ENCODE data around the gene MREG. TPM values are rescaled to one million over a fixed set of nuclear protein-coding genes. Genes with fewer than 3 reads are reported as not detected.
A peak's percentile ranks its signal among the peaks of the same experiment; 100 is the strongest.

The MREG gene, protein sequence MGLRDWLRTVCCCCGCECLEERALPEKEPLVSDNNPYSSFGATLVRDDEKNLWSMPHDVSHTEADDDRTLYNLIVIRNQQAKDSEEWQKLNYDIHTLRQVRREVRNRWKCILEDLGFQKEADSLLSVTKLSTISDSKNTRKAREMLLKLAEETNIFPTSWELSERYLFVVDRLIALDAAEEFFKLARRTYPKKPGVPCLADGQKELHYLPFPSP
- total RNA-seq (2013; cell fraction: nucleolus; rRNA removed), result 18.7 and 19.5 TPM in 2 replicates
- total RNA-seq (2014; rRNA removed) (39.0 and 40.9 TPM in 2 replicates), total RNA-seq (2014; rRNA removed; fragmentation: Illumina TruSeq; extraction: Trizol) (27.9 and 28.5 TPM in 2 replicates), total RNA-seq (2021) (45.0 and 46.3 TPM in 2 replicates), polyA plus RNA-seq (2011; rRNA removed) (31.9 and 47.2 TPM in 2 replicates), polyA plus RNA-seq (2014; fragmentation: Illumina TruSeq; extraction: Trizol) (23.8 and 30.2 TPM in 2 replicates), polyA plus RNA-seq (2014; fragmentation: Nextera tagmentation; extraction: Ambion mirVana) (10 to 100 TPM; 16.8 to 21.3 TPM), polyA plus RNA-seq (2014; rRNA removed) (34.1 and 34.5 TPM in 2 replicates), polyA plus RNA-seq (2016; fragmentation: Nextera tagmentation; extraction: Ambion mirVana) (10 to 100 TPM in 1 of 2 experiments, 1 to 10 TPM in 1; 6.9 to 28.6 TPM), polyA minus RNA-seq (2011; rRNA and poly(A)+ RNA removed) (22.3 and 23.7 TPM in 2 replicates), Bru-seq, nascent RNA (percentile 92 among the genes with signal in this experiment), BruChase-seq, experiment 1, labeled RNA remaining after a 6-hour chase (percentile 89 among the genes with signal in this experiment), BruChase-seq, experiment 2, labeled RNA remaining after a 2-hour chase (percentile 81 among the genes with signal in this experiment)
- 15.4 TPM for polyA plus RNA-seq (2011; ENCODE audit: low read depth)
- polyA plus RNA-seq (2011; cell fraction: cytosol; rRNA removed), result 15.6 and 17.5 TPM in 2 replicates
- 18.2 and 22.0 TPM in 2 replicates for polyA plus RNA-seq (2011; cell fraction: nucleus; rRNA removed)
- polyA plus RNA-seq (2012), result 18.6 and 22.6 TPM in 2 replicates
- 11.2 and 13.9 TPM in 2 replicates for polyA minus RNA-seq (2011; cell fraction: cytosol; rRNA and poly(A)+ RNA removed)
- polyA minus RNA-seq (2011; cell fraction: nucleus; rRNA and poly(A)+ RNA removed), result 8.3 and 14.4 TPM in 2 replicates
- long read RNA-seq, experiment 1, partial matches to known transcripts, result 1 of 9 reads
- long read RNA-seq, experiment 1, other reads (novel, unspliced or antisense), result 4 of 9 reads
- long read RNA-seq, experiment 2, partial matches to known transcripts, result 4 of 10 reads
- long read RNA-seq, experiment 2, other reads (novel, unspliced or antisense), result 3 of 10 reads

DNA sequence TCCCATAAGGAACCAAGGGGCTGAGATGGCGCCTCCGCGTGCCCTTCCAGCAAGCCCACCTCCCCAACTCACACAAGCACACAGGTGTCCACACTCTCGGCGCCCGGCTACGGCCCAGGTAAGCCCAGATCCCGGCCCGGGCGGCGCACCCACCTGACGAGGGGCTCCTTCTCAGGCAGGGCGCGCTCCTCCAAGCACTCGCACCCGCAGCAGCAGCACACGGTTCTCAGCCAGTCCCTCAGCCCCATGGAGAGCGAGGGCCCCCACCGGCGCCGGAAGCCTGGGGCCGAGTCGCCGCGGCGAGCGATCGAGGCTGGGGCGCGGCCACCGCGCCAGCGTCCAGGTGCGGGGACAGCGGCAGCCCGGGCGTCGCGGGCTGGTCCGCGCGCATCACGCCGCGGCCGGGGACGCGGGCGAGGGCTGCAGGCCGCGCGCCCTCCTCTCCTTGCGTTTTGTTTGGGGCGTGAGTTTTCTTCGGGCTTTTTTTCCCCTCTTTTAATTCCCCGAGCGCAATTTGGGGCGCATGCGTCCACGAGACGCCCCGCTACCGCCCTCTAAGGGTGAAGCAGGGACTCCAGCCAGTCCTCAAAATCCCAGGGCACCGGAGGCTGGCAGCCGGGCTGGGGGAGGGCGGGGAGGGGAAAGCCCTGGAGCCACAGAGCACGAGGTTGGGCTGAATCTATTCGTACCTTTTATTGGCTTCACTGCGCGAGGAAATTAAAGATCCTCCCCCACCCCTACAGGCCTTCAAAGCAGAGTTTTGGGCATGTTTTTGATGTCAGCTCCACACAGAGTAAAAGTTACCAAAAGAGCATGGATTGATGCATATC is at the start of gene MREG:
Gene MREG, minus strand, starts transcription at position 472 of the 830 bp plus-strand sequence. Its CDS starts 224 bp downstream, at position 248.
- peak within 1 kb of the TSS; percentile 95 for H3K9ac ChIP-seq (ENCODE audit: control insufficient read depth, insufficient read depth, low read length)
- POLR2A ChIA-PET, result interaction anchor here (0.5 to 2.7 kb wide), 5 partner anchors 8 to 283 kb away, joined by 3 to 24 read pairs (median 5); no protein-coding TSS in a partner anchor
- SMC1A ChIA-PET (ENCODE audit: uncharacterized antibody, unreplicated experiment), result interaction anchor here (1.0 to 2.7 kb wide), 13 partner anchors 10 to 133 kb away, joined by 3 to 28 read pairs (median 5); no protein-coding TSS in a partner anchor
- peaks cover 31% of the 10 kb centered on the region for H3K4me1 ChIP-seq (ENCODE audit: control insufficient read depth, insufficient read depth, low read length)
- H3K4me2 ChIP-seq (ENCODE audit: control insufficient read depth, insufficient read depth), result peak within 1 kb of the TSS; percentile 78
- peaks cover 50% of the 10 kb centered on the region for H3K79me2 ChIP-seq (ENCODE audit: control insufficient read depth, insufficient read depth, low read length)
- RAD21 ChIA-PET (ENCODE audit: unreplicated experiment), result interaction anchor here (0.8 to 3.6 kb wide), 11 partner anchors 8 to 63 kb away, joined by 3 to 26 read pairs (median 5); no protein-coding TSS in a partner anchor
- TSS peak; percentile 68 for BruUV-seq (replicated peaks)
- H3K9me3 ChIP-seq (replicated peaks; ENCODE audit: control insufficient read depth, insufficient read depth, low read length), result no peaks in the 10 kb centered on the region; the same call in 2 of the 3 replicates
- H3K4me3 ChIP-seq, result peak within 1 kb of the TSS; percentile 94
- H3K36me3 ChIP-seq (ENCODE audit: control insufficient read depth in 2 of 2, insufficient read depth in 2 of 2, low read length in 1 of 2), result no peaks in the 10 kb centered on the region
- H2AFZ ChIP-seq (ENCODE audit: control insufficient read depth, low read depth, low read length), result peak within 1 kb of the TSS; percentile 76
- no peaks in the 10 kb centered on the region for H3K27me3 ChIP-seq (replicated peaks in 1 of 2; ENCODE audit: control insufficient read depth in 2 of 2, insufficient read depth in 2 of 2, low read length in 1 of 2)
- DNase-seq (ENCODE audit: low read depth, low spot score) (no peak), FAIRE-seq (no peak), ATAC-seq (peak; percentile 45)
- in situ Hi-C loops (cut with MboI) (no loop called here), intact Hi-C loops (cut with micrococcal nuclease; ENCODE audit: unreplicated experiment) (no loop called here)
- CTCF ChIA-PET, result interaction anchor here (0.7 to 10.4 kb wide), 15 partner anchors 9 to 101 kb away, joined by 3 to 138 read pairs (median 6); no protein-coding TSS in a partner anchor
- H3K27ac ChIP-seq (ENCODE audit: control insufficient read depth, insufficient read depth), result peak within 1 kb of the TSS; percentile 93
- WGBS (ENCODE audit: insufficient coverage, insufficient replicate concordance, low lambda C conversion rate, missing lambda C conversion rate), result under 1% methylated on average over 63 of the region's 70 CpGs
- no peaks in the 10 kb centered on the region for H4K20me1 ChIP-seq (ENCODE audit: control insufficient read depth, insufficient read depth)
- TF ChIP-seq, protein P1, sequence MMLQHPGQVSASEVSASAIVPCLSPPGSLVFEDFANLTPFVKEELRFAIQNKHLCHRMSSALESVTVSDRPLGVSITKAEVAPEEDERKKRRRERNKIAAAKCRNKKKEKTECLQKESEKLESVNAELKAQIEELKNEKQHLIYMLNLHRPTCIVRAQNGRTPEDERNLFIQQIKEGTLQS (IDR thresholded peaks at IDR 0.05; ENCODE audit: borderline replicate concordance, extremely low read depth, low read depth, low read length), result no peak
- TF ChIP-seq IKZF2 (IDR thresholded peaks at IDR 0.05) (peak; percentile 28 to 44; a peak in 1 of 4 replicates), NRF1 (conservative IDR thresholded peaks at IDR 0.05; ENCODE audit: low read depth, low read length) (peak; percentile 45), MEF2A (IDR thresholded peaks at IDR 0.05; ENCODE audit: insufficient read depth, low read depth, low read length) (0 out of 2 replicates have a peak, but pooled peaks have one; percentile 35), ZNF217 (IDR thresholded peaks at IDR 0.05) (peak; percentile 89), RB1 (IDR thresholded peaks at IDR 0.05; ENCODE audit: borderline replicate concordance) (peak; percentile 71; the same call in 1 of the 2 replicates), MTA3 (IDR thresholded peaks at IDR 0.05; ENCODE audit: borderline replicate concordance, low read length) (no peak), EED (IDR thresholded peaks at IDR 0.05; ENCODE audit: low read depth) (peak; percentile 33; the same call in 1 of the 2 replicates), CREB1 (IDR thresholded peaks at IDR 0.05; ENCODE audit: low read depth) (peak; percentile 32; the same call in 1 of the 2 replicates), SPI1 (IDR thresholded peaks at IDR 0.05; ENCODE audit: borderline replicate concordance, insufficient read depth, low read depth, low read length) (no peak)
- TF ChIP-seq, protein P2, sequence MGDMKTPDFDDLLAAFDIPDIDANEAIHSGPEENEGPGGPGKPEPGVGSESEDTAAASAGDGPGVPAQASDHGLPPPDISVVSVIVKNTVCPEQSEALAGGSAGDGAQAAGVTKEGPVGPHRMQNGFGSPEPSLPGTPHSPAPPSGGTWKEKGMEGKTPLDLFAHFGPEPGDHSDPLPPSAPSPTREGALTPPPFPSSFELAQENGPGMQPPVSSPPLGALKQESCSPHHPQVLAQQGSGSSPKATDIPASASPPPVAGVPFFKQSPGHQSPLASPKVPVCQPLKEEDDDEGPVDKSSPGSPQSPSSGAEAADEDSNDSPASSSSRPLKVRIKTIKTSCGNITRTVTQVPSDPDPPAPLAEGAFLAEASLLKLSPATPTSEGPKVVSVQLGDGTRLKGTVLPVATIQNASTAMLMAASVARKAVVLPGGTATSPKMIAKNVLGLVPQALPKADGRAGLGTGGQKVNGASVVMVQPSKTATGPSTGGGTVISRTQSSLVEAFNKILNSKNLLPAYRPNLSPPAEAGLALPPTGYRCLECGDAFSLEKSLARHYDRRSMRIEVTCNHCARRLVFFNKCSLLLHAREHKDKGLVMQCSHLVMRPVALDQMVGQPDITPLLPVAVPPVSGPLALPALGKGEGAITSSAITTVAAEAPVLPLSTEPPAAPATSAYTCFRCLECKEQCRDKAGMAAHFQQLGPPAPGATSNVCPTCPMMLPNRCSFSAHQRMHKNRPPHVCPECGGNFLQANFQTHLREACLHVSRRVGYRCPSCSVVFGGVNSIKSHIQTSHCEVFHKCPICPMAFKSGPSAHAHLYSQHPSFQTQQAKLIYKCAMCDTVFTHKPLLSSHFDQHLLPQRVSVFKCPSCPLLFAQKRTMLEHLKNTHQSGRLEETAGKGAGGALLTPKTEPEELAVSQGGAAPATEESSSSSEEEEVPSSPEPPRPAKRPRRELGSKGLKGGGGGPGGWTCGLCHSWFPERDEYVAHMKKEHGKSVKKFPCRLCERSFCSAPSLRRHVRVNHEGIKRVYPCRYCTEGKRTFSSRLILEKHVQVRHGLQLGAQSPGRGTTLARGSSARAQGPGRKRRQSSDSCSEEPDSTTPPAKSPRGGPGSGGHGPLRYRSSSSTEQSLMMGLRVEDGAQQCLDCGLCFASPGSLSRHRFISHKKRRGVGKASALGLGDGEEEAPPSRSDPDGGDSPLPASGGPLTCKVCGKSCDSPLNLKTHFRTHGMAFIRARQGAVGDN (IDR thresholded peaks at IDR 0.05), result 0 out of 2 replicates have a peak, but pooled peaks have one; percentile 65
